Osteocyte (in vitro differentiated cells): ENCODE data around the gene TOB1. TPM values are rescaled to one million over a fixed set of nuclear protein-coding genes. Genes with fewer than 3 reads are reported as not detected.

Experiments
- DNase-seq: peaks from one replicate; pipeline ENCODE4 v3.0.0; 2021; ENCODE audit warnings: mixed read lengths; ENCODE audit not compliant: unreplicated experiment; ENCODE audit errors: extremely low spot score
- H3K27ac Mint-ChIP-seq: one replicate; pipeline ENCODE4 v1.8.0; 2021; ENCODE audit warnings: mild to moderate bottlenecking, mixed read lengths; ENCODE audit not compliant: unreplicated experiment
- H3K27me3 Mint-ChIP-seq: one replicate; pipeline ENCODE4 v1.8.0; 2021; ENCODE audit warnings: mixed read lengths; ENCODE audit not compliant: unreplicated experiment
- H3K36me3 Mint-ChIP-seq: one replicate; pipeline ENCODE4 v1.8.0; 2021; ENCODE audit warnings: mixed read lengths; ENCODE audit not compliant: unreplicated experiment
- H3K4me1 Mint-ChIP-seq: one replicate; pipeline ENCODE4 v1.8.0; 2021; ENCODE audit warnings: mixed read lengths; ENCODE audit not compliant: unreplicated experiment
- H3K4me3 Mint-ChIP-seq: one replicate; pipeline ENCODE4 v1.8.0; 2021; ENCODE audit warnings: mild to moderate bottlenecking, moderate library complexity, mixed read lengths; ENCODE audit not compliant: unreplicated experiment
- H3K9me3 Mint-ChIP-seq: one replicate; pipeline ENCODE4 v1.8.0; 2021; ENCODE audit warnings: mixed read lengths; ENCODE audit not compliant: unreplicated experiment
- CTCF ChIP-seq: fragments of 200-600 bp; sonication (generic); IDR thresholded peaks from 2 replicates; pipeline ENCODE4 v1.5.0; 2021; ENCODE audit warnings: antibody characterized with exemption, mild to moderate bottlenecking, moderate library complexity
- total RNA-seq: library from RNA; stranded (reverse); gene quantifications from 2 replicates; pipeline ENCODE4 v1.2.1, GENCODE V29; 2021

Gene TOB1
- total RNA-seq, 1 donor from 2014 or later = 40.1 TPM

DNA sequence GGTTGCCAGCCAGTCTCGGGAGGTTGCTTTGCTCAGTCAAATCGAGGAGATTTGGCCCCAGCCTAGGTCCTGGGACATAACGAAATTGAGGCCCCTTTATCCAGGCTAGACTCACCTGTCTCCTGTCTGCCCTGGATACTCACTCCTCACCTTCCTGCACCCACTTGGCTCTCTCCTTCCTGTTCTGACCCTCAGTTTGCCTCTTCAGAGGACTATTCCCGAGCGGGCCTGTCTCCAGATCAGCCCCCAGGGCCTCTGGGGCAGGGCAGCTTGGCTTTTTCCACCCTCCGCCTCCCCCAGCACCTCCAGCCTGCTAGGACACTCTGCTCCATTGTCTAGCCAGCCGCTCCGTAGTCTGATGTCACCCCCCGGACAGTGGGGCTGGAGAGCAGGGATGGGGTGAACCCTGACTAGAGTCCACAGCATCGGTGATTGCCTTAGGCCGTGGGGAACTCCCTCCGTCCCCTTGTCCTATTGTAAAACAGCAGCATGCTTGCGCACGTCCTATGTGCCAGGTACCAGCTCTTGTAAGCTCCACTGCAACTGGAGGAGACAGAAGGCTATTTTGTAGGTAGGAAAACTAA lies 21.9 kb downstream of the TOB1 start:
- no peaks in the 10 kb centered on the region for H3K9me3 Mint-ChIP-seq
- peak; percentile 77 for DNase-seq
- H3K36me3 Mint-ChIP-seq = no peaks in the 10 kb centered on the region
- TF ChIP-seq CTCF = no peak
- H3K4me1 Mint-ChIP-seq = peaks cover 5% of the 10 kb centered on the region
- H3K4me3 Mint-ChIP-seq = no peak overlapping the region
- H3K27me3 Mint-ChIP-seq = no peaks in the 10 kb centered on the region
- no peak overlapping the region for H3K27ac Mint-ChIP-seq

GRCh38 chr17:50843150-50843905 lies 22.8 kb downstream of the TOB1 start:
- TF ChIP-seq CTCF = no peak
- Mint-ChIP-seq H3K27ac (no peak overlapping the region), H3K4me3 (no peak overlapping the region), H3K27me3 (no peaks in the 10 kb centered on the region), H3K4me1 (peaks cover 5% of the 10 kb centered on the region), H3K9me3 (no peaks in the 10 kb centered on the region), H3K36me3 (no peaks in the 10 kb centered on the region)
- peak; percentile 40 for DNase-seq

DNA sequence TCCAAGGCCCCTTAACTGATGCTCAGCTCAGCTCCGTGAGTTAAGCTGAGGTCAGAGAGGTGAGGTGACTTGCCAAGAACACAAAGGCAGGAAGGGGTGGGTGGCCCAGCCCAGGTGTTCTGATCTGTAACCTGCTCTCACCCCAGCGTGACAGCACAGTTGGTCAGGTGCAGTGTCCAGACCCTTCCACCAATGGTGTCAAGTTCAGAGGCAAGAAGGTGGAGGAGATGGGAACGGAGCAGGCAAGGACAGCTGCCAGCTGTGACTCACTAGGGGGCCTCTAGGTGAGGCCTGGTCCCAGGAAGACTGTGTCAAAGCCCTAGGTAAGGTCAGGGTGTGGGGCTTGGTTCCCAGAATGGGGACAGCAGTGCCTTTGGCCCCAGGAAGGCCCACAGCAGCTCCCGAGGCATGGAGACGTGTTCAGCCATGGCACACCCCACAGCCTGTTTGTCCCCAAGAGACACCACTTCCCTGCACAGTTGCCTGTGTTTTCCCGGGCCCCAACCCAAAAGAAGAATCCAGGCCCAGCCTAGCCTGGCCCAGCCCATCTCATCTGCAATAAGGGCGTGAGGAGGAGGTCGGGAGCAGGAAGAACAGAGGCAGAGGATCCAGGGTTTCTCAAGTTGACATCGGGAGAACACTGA lies 23.5 kb downstream of the TOB1 start:
- no peaks in the 10 kb centered on the region for H3K9me3 Mint-ChIP-seq
- no peak for DNase-seq

GRCh38 chr17:50841949-50842354 lies 24.2 kb downstream of the TOB1 start:
- H3K9me3 Mint-ChIP-seq = no peaks in the 10 kb centered on the region
- DNase-seq = no peak
- no peak overlapping the region for H3K27ac Mint-ChIP-seq
- no peak overlapping the region for H3K4me3 Mint-ChIP-seq
- H3K27me3 Mint-ChIP-seq = no peaks in the 10 kb centered on the region
- H3K36me3 Mint-ChIP-seq = no peaks in the 10 kb centered on the region
- peak; percentile 87 for TF ChIP-seq CTCF
- H3K4me1 Mint-ChIP-seq = peaks cover 5% of the 10 kb centered on the region

More for the DNA sequence above, 23.5 kb downstream of the TOB1 start:
- H3K27me3 Mint-ChIP-seq = no peaks in the 10 kb centered on the region
- no peak overlapping the region for H3K27ac Mint-ChIP-seq
- TF ChIP-seq CTCF = no peak
- H3K36me3 Mint-ChIP-seq = no peaks in the 10 kb centered on the region
- H3K4me1 Mint-ChIP-seq = peaks cover 5% of the 10 kb centered on the region
- H3K4me3 Mint-ChIP-seq = no peak overlapping the region
